Endothelial cell of umbilical vein (primary cell): ENCODE measurements around the gene TMCC2. TPM values are rescaled to one million over a fixed set of nuclear protein-coding genes. Genes with fewer than 3 reads are reported as not detected.

ENCODE experiments used
- BruUV-seq: library from RNA; stranded (reverse); fragments of 400-500 nt; replicated peaks from 2 replicates; lab custom pipeline; 2021; lab: Mats Ljungman, UMichigan
- CTCF ChIA-PET: fragments of 300-600, 350-600 bp; sonication (Branson Sonifier 250); formaldehyde crosslinking; loops from one replicate; lab custom pipeline; 2021; ENCODE audit warnings: antibody characterized with exemption, inconsistent platforms; lab: Charles Lee
- POLR2A ChIA-PET: fragments of 300-600, 350-600 bp; sonication (Branson Sonifier 250); formaldehyde crosslinking; loops from one replicate; lab custom pipeline; 2021; ENCODE audit warnings: antibody characterized with exemption, inconsistent platforms; lab: Charles Lee
- DNase-seq: peaks from one replicate; pipeline ENCODE4 v3.0.0-alpha.2; 2011; ENCODE audit warnings: low read depth, low spot score
- FAIRE-seq: peaks from 2 replicates; lab custom pipeline; 2011; peaks lifted over from hg19 to GRCh38; lab: Jason Lieb, UNC
- H2AFZ ChIP-seq: 2 replicates; pipeline ENCODE4 v1.6.0; 2012; ENCODE audit warnings: low read depth, low read length, control low read depth, inconsistent platforms
- H3K27ac ChIP-seq: 2 replicates; pipeline ENCODE4 v1.5.1; 2011; ENCODE audit warnings: low read depth, mild to moderate bottlenecking, control low read depth, low read length, moderate library complexity; ENCODE audit not compliant: insufficient read depth
- H3K27me3 ChIP-seq, 2 experiments: 2 replicates each; pipeline versions ENCODE4 v1.6.0 to v1.6.1; 2011; ENCODE audit warnings: low read length in 2 of 2, mixed read lengths in 1 of 2; ENCODE audit not compliant: control insufficient read depth in 2 of 2, insufficient read depth in 2 of 2
- H3K36me3 ChIP-seq, 2 experiments: 2 replicates in 1 of 2; 3 replicates in 1 of 2; pipeline ENCODE4 v1.5.1; 2011; ENCODE audit warnings: low read length in 2 of 2, mild to moderate bottlenecking in 1 of 2, moderate library complexity in 1 of 2; ENCODE audit not compliant: control insufficient read depth in 2 of 2, insufficient read depth in 2 of 2; ENCODE audit errors: extremely low read depth in 1 of 2
- H3K4me1 ChIP-seq: 3 replicates; pipeline ENCODE4 v1.5.1; 2011; ENCODE audit warnings: mild to moderate bottlenecking, low read length; ENCODE audit not compliant: control insufficient read depth, insufficient read depth; ENCODE audit errors: extremely low read depth
- H3K4me2 ChIP-seq: 2 replicates; pipeline ENCODE4 v1.6.1; 2011; ENCODE audit warnings: low read length, control low read depth, mixed read lengths; ENCODE audit not compliant: insufficient read depth
- H3K4me3 ChIP-seq, 3 experiments: fragments of 200-600 bp in 1 of 3; sonication (generic), shearing (Covaris generic) in 1 of 3; replicated peaks in 1 of 3; 2 replicates each; pipeline ENCODE4 v1.5.1; 2011 to 2016; ENCODE audit warnings: control low read depth in 3 of 3, low read length in 3 of 3, mild to moderate bottlenecking in 2 of 3, inconsistent platforms in 1 of 3, low read depth in 1 of 3, moderate library complexity in 1 of 3; ENCODE audit not compliant: insufficient read depth in 1 of 3
- H3K79me2 ChIP-seq: 2 replicates; pipeline ENCODE4 v1.6.0; 2012; ENCODE audit warnings: low read length, inconsistent platforms; ENCODE audit not compliant: control insufficient read depth, insufficient read depth
- H3K9ac ChIP-seq: replicated peaks from 2 replicates; pipeline ENCODE3; 2011; ENCODE audit warnings: low read length, control low read depth; ENCODE audit not compliant: insufficient read depth; ENCODE audit errors: extremely low read depth
- H3K9me1 ChIP-seq: replicated peaks from 3 replicates; pipeline ENCODE4 v1.6.0; 2011; ENCODE audit warnings: mild to moderate bottlenecking, low read length; ENCODE audit not compliant: control insufficient read depth, insufficient read depth; ENCODE audit errors: extremely low read depth
- H3K9me3 ChIP-seq: replicated peaks from 2 replicates; pipeline ENCODE4 v1.5.1; 2012; ENCODE audit warnings: low read length, inconsistent platforms; ENCODE audit not compliant: control insufficient read depth, insufficient read depth
- H4K20me1 ChIP-seq: replicated peaks from 2 replicates; pipeline ENCODE3; 2011; ENCODE audit warnings: mild to moderate bottlenecking, low read length; ENCODE audit not compliant: control insufficient read depth, insufficient read depth; ENCODE audit errors: extremely low read depth
- CTCF ChIP-seq, 2 donors: IDR thresholded peaks; 1 replicate in 1 of 2; 2 replicates in 1 of 2; pipeline ENCODE4 v1.5.1; 2011; ENCODE audit warnings: low read length in 2 of 2, mild to moderate bottlenecking in 2 of 2, moderate library complexity in 2 of 2, control low read depth in 1 of 2, inconsistent platforms in 1 of 2, low read depth in 1 of 2; ENCODE audit not compliant: insufficient read depth in 1 of 2; ENCODE audit errors: extremely low read depth in 1 of 2
- EZH2 ChIP-seq: IDR thresholded peaks from 2 replicates; pipeline ENCODE4 v1.6.1; 2012; ENCODE audit warnings: borderline replicate concordance, low read depth, mild to moderate bottlenecking, moderate library complexity, low read length, inconsistent platforms; ENCODE audit not compliant: severe bottlenecking
- FOS ChIP-seq: IDR thresholded peaks from 2 replicates; pipeline ENCODE4 v1.6.1; 2011; ENCODE audit warnings: mild to moderate bottlenecking, low read length, moderate library complexity, borderline replicate concordance; ENCODE audit not compliant: insufficient read depth
- GATA2 ChIP-seq: IDR thresholded peaks from 2 replicates; pipeline ENCODE4 v1.7.0; 2011; ENCODE audit warnings: low read depth, mild to moderate bottlenecking, moderate library complexity, mixed read lengths, low read length; ENCODE audit not compliant: insufficient read length, insufficient read depth
- JUN ChIP-seq: IDR thresholded peaks from 2 replicates; pipeline ENCODE4 v1.6.1; 2011; ENCODE audit warnings: borderline replicate concordance, low read depth; ENCODE audit not compliant: insufficient read length, insufficient read depth
- MYC ChIP-seq: IDR thresholded peaks from one replicate; pipeline ENCODE4 v1.6.1; 2011; ENCODE audit warnings: mild to moderate bottlenecking, low read depth, low read length
- POLR2A ChIP-seq: IDR thresholded peaks from 2 replicates; pipeline ENCODE4 v1.6.1; 2012; ENCODE audit warnings: low read depth, mild to moderate bottlenecking, control low read depth, low read length
- POLR2AphosphoS5 ChIP-seq: IDR thresholded peaks from 2 replicates; pipeline ENCODE4 v1.6.1; 2012; ENCODE audit warnings: low read depth, mild to moderate bottlenecking, control low read depth, low read length, moderate library complexity; ENCODE audit not compliant: insufficient read depth
- dilution Hi-C: fragments of 300-500 bp; cut with MboI; formaldehyde crosslinking; loops from one replicate; pipeline ENCODE4 v1.15.0; 2019; ENCODE audit warnings: low sequenced_read_pairs; ENCODE audit not compliant: extremely low pct_ligation_motif_present
- intact Hi-C: fragments of 100-400 bp; cut with micrococcal nuclease; formaldehyde crosslinking; loops from one replicate; pipeline ENCODE4 v1.10.0; 2022
- polyA plus RNA-seq, 4 experiments: library from polyadenylated mRNA; depleted of rRNA in 3 of 4; stranded (reverse) in 3 of 4; unstranded in 1 of 4; fragments of >200 nt; gene quantifications; 2 replicates each; pipeline versions ENCODE4 v1.2.1 to v1.2.3, GENCODE V29; 2011 to 2012; ENCODE audit warnings: missing spikeins in 1 of 4
- total RNA-seq: library from RNA; stranded (reverse); gene quantifications from 2 replicates; pipeline ENCODE4 v1.2.3, GENCODE V29; 2021
- TF ChIP-seq, protein P1 (sequence below): IDR thresholded peaks from 2 replicates; pipeline ENCODE4 v1.6.1; 2011; ENCODE audit not compliant: insufficient read depth, insufficient read length

Gene TMCC2
- total and polyA plus RNA-seq, 2 donors (not counting 3 experiments of a cell fraction or from before 2014, with no cell fraction given), result 2.0 to 2.1 TPM

DNA sequence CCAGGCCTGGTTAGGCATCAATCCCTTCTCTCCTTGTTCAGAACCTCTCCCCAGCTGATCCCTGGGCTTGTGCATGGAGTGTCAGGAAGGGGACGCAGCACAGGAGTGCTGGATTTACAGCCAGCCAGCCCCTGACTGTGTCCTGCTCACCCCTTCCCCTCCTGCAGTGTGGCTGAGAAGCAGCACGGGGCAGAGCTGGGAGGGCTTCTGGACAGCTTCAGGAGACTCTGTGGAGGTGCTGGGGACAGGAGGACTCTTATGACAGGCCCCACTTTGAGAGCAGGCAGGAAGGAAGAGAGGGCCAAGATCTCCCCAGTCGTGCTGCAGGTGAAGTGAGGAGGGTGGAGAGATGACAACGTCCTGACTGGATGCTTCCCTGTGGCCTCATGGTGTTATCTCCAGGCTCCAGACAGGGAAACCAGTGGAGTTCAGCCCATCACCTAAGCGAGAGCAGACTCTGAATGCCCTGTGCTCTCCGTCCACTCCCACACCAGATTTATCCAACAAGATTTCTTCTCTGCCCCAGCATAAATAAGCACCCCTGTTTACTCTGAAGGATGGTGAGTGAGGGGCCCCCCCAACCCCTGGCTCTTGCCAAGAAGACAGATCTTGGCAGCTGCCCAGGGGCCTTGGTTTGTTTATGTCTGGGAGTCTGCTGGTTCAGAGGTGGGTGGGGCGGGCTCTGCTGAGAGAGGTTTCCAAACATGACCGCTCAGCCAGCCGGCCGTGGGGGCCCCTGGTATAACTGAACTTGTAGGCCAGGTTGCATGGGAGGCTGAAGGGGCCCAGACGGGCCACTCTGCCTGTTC, 21.3 kb downstream of the TMCC2 start:
- Histone ChIP-seq H3K4me2 (no peak overlapping the region), H3K4me1 (no peaks in the 10 kb centered on the region), H3K27me3 (peaks cover 0 to 2% of the 10 kb centered on the region in 2 experiments), H3K4me3 (no peak overlapping the region), H3K9ac (no peak overlapping the region), H3K9me3 (no peaks in the 10 kb centered on the region), H4K20me1 (no peaks in the 10 kb centered on the region), H2AFZ (no peak overlapping the region), H3K36me3 (no peaks in the 10 kb centered on the region), H3K79me2 (no peaks in the 10 kb centered on the region), H3K27ac (no peak overlapping the region), H3K9me1 (no peaks in the 10 kb centered on the region)
- FAIRE-seq (no peak), DNase-seq (peak; percentile 69)
- TF ChIP-seq CTCF (IDR thresholded peaks at IDR 0.05; ENCODE audit: extremely low read depth in 1 of 2, insufficient read depth in 1 of 2, low read depth in 1 of 2, low read length in 2 of 2), result no peak
- no peak for TF ChIP-seq POLR2A
- TF ChIP-seq GATA2, result no peak
- TF ChIP-seq FOS, result no peak
- TF ChIP-seq POLR2AphosphoS5, result no peak
- TF ChIP-seq, protein P1, sequence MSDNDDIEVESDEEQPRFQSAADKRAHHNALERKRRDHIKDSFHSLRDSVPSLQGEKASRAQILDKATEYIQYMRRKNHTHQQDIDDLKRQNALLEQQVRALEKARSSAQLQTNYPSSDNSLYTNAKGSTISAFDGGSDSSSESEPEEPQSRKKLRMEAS, result no peak
- no peak for TF ChIP-seq MYC
- TF ChIP-seq JUN, result no peak
- TF ChIP-seq EZH2, result no peak
- dilution Hi-C loops (no loop called here), intact Hi-C loops (no loop called here)
- ChIA-PET CTCF (no interaction called here), POLR2A (no interaction called here)
- BruUV-seq, result no TSS peak
